IMR-90 (cell line): ENCODE data around the gene ACOXL. TPM values are rescaled to one million over a fixed set of nuclear protein-coding genes. Genes with fewer than 3 reads are reported as not detected.

Experiments
- ATAC-seq: fragments of 200-7000 bp; cut with Tn5 transposase; 2 replicates; pipeline ENCODE4 v1.9.1; 2020; ENCODE audit warnings: low read depth, mild to moderate bottlenecking, moderate library complexity
- BruUV-seq: library from RNA; stranded (reverse); fragments of 400-500 nt; replicated peaks from 2 replicates; lab custom pipeline; 2021; lab: Mats Ljungman, UMichigan
- CTCF ChIA-PET: fragments of 300-600 bp; formaldehyde crosslinking; extraction: SDS; loops from one replicate; lab custom pipeline; 2021; ENCODE audit warnings: antibody characterized with exemption; lab: Yijun Ruan, JAX
- POLR2A ChIA-PET: fragments of 300-600 bp; sonication (Branson Sonifier 250); formaldehyde crosslinking; loops from one replicate; lab custom pipeline; 2022; ENCODE audit warnings: antibody characterized with exemption; ENCODE audit not compliant: unreplicated experiment; lab: Charles Lee
- DNase-seq: peaks from one replicate; pipeline ENCODE4 v3.0.0; 2013
- H2AFZ ChIP-seq: replicated peaks from 2 replicates; pipeline ENCODE3; 2013; ENCODE audit warnings: low read length, mild to moderate bottlenecking; ENCODE audit not compliant: poor library complexity
- H2AK5ac ChIP-seq: 2 replicates; pipeline ENCODE4 v1.6.1; 2013; ENCODE audit warnings: low read depth, low read length, inconsistent platforms
- H2AK9ac ChIP-seq: replicated peaks from 2 replicates; pipeline ENCODE3; 2013; ENCODE audit warnings: mild to moderate bottlenecking, low read depth, low read length, moderate library complexity; ENCODE audit not compliant: poor library complexity
- H2BK120ac ChIP-seq: 2 replicates; pipeline ENCODE4 v1.6.1; 2013; ENCODE audit warnings: low read depth, low read length, inconsistent platforms
- H2BK15ac ChIP-seq: 3 replicates; pipeline ENCODE4 v1.6.1; 2013; ENCODE audit warnings: low read depth, low read length, inconsistent platforms
- H2BK20ac ChIP-seq: 2 replicates; pipeline ENCODE4 v1.6.1; 2013; ENCODE audit warnings: low read depth, mild to moderate bottlenecking, inconsistent platforms, low read length, moderate library complexity
- H2BK5ac ChIP-seq: 2 replicates; pipeline ENCODE4 v1.6.1; 2013; ENCODE audit warnings: mild to moderate bottlenecking, low read depth, low read length, inconsistent platforms; ENCODE audit not compliant: poor library complexity, severe bottlenecking
- H3K14ac ChIP-seq: replicated peaks from 2 replicates; pipeline ENCODE4 v1.6.1; 2013; ENCODE audit warnings: low read depth, low read length, inconsistent platforms
- H3K18ac ChIP-seq: 2 replicates; pipeline ENCODE4 v1.6.1; 2013; ENCODE audit warnings: low read depth, low read length, control low read depth
- H3K23ac ChIP-seq: 2 replicates; pipeline ENCODE4 v1.6.1; 2013; ENCODE audit warnings: low read depth, low read length, inconsistent platforms
- H3K27ac ChIP-seq: 2 replicates; pipeline ENCODE4 v1.5.1; 2013; ENCODE audit warnings: mild to moderate bottlenecking, control low read depth, low read length; ENCODE audit not compliant: insufficient read depth
- H3K27me3 ChIP-seq: 2 replicates; pipeline ENCODE4 v1.6.1; 2013; ENCODE audit warnings: low read length; ENCODE audit not compliant: control insufficient read depth, insufficient read depth
- H3K36me3 ChIP-seq: 2 replicates; pipeline ENCODE4 v1.6.1; 2013; ENCODE audit warnings: low read length, mixed read lengths; ENCODE audit not compliant: control insufficient read depth, insufficient read depth
- H3K4ac ChIP-seq: 2 replicates; pipeline ENCODE4 v1.6.1; 2013; ENCODE audit warnings: low read depth, low read length, inconsistent platforms
- H3K4me1 ChIP-seq: 2 replicates; pipeline ENCODE4 v1.6.1; 2013; ENCODE audit warnings: low read length, mixed read lengths; ENCODE audit not compliant: control insufficient read depth, insufficient read depth
- H3K4me2 ChIP-seq: 2 replicates; pipeline ENCODE4 v1.6.1; 2013; ENCODE audit warnings: low read depth, mild to moderate bottlenecking, control low read depth, low read length, moderate library complexity
- H3K4me3 ChIP-seq: 2 replicates; pipeline ENCODE4 v1.5.1; 2013; ENCODE audit warnings: low read depth, mild to moderate bottlenecking, control low read depth, low read length, moderate library complexity; ENCODE audit not compliant: insufficient read depth
- H3K56ac ChIP-seq: 2 replicates; pipeline ENCODE4 v1.6.1; 2013; ENCODE audit warnings: low read length, inconsistent platforms; ENCODE audit not compliant: insufficient read depth; ENCODE audit errors: extremely low read depth
- H3K79me1 ChIP-seq, 2 experiments: 2 replicates each; pipeline ENCODE4 v1.6.1; 2013; ENCODE audit warnings: low read length in 2 of 2, inconsistent platforms in 1 of 2, low read depth in 1 of 2
- H3K9ac ChIP-seq: 2 replicates; pipeline ENCODE4 v1.6.1; 2013; ENCODE audit warnings: low read depth, low read length, control low read depth
- H3K9me1 ChIP-seq: 2 replicates; pipeline ENCODE4 v1.6.1; 2013; ENCODE audit warnings: low read length, inconsistent platforms; ENCODE audit not compliant: insufficient read depth
- H3K9me3 ChIP-seq: 2 replicates; pipeline ENCODE4 v1.6.1; 2013; ENCODE audit warnings: low read length; ENCODE audit not compliant: control insufficient read depth, insufficient read depth
- H4K20me1 ChIP-seq: 2 replicates; pipeline ENCODE4 v1.6.1; 2013; ENCODE audit warnings: low read length, inconsistent platforms; ENCODE audit not compliant: insufficient read depth
- H4K5ac ChIP-seq: 2 replicates; pipeline ENCODE4 v1.6.1; 2013; ENCODE audit warnings: mild to moderate bottlenecking, low read depth, low read length, control low read depth
- H4K8ac ChIP-seq, 2 experiments: 2 replicates each; pipeline ENCODE4 v1.6.1; 2013; ENCODE audit warnings: low read depth in 2 of 2, low read length in 2 of 2, control low read depth in 1 of 2, inconsistent platforms in 1 of 2
- H4K91ac ChIP-seq: 2 replicates; pipeline ENCODE4 v1.6.1; 2013; ENCODE audit warnings: low read depth, low read length, inconsistent platforms; ENCODE audit not compliant: insufficient read depth
- CEBPB ChIP-seq: IDR thresholded peaks from 2 replicates; pipeline ENCODE4 v1.6.1; 2012; ENCODE audit warnings: low read depth, low read length, improper control_type of control experiment
- MAZ ChIP-seq: IDR thresholded peaks from 2 replicates; pipeline ENCODE4 v1.6.1; 2012; ENCODE audit warnings: low read depth, mild to moderate bottlenecking, low read length, improper control_type of control experiment, moderate library complexity, borderline replicate concordance
- MXI1 ChIP-seq: IDR thresholded peaks from 2 replicates; pipeline ENCODE4 v1.6.1; 2012; ENCODE audit warnings: low read depth, mild to moderate bottlenecking, low read length, moderate library complexity, borderline replicate concordance
- NFE2L2 ChIP-seq: fragments of 150-350 bp; IDR thresholded peaks from 2 replicates; pipeline ENCODE4 v1.6.1; 2016; ENCODE audit warnings: low read depth, mild to moderate bottlenecking, low read length
- RAD21 ChIP-seq: IDR thresholded peaks from 2 replicates; pipeline ENCODE4 v1.6.1; 2012; ENCODE audit warnings: low read length, improper control_type of control experiment
- RCOR1 ChIP-seq: IDR thresholded peaks from 2 replicates; pipeline ENCODE4 v1.6.1; 2012; ENCODE audit warnings: mild to moderate bottlenecking, low read length, improper control_type of control experiment; ENCODE audit not compliant: insufficient replicate concordance
- SMC3 ChIP-seq: fragments of 150-350 bp; IDR thresholded peaks from 2 replicates; pipeline ENCODE4 v1.6.1; 2016; ENCODE audit warnings: low read depth, mild to moderate bottlenecking, antibody characterized with exemption, low read length, moderate library complexity
- WGBS, 2 experiments: methylation state at CpG; one replicate each; pipeline versions ENCODE4 v1.1.5 to v1.1.7; 2013; ENCODE audit warnings: missing lambda C conversion rate in 2 of 2; ENCODE audit not compliant: insufficient read length in 1 of 2; ENCODE audit errors: extremely low coverage in 2 of 2; 5-methylcytosine and 5-hydroxymethylcytosine counted together
- dilution Hi-C: fragments of 300-500 bp; cut with HindIII; formaldehyde crosslinking; loops from one replicate; pipeline ENCODE4 v1.14.3; 2018; ENCODE audit warnings: low sequenced_read_pairs; ENCODE audit not compliant: unreplicated experiment
- in situ Hi-C: fragments of 300-500 bp; cut with MboI; formaldehyde crosslinking; loops from 3 replicates; pipeline ENCODE4 v1.14.3; 2019; ENCODE audit warnings: low sequenced_read_pairs, inconsistent platforms, mixed read lengths
- intact Hi-C: fragments of 100-400 bp; cut with micrococcal nuclease; formaldehyde crosslinking; loops from 2 replicates; pipeline ENCODE4 v1.10.0; 2022
- polyA plus RNA-seq, 3 experiments: library from polyadenylated mRNA; depleted of rRNA; stranded (reverse); fragments of >200 nt; gene quantifications; 2 replicates each; pipeline ENCODE4 v1.2.3, GENCODE V29; 2012; ENCODE audit warnings: low replicate concordance in 1 of 3
- total RNA-seq: library from RNA; depleted of rRNA; stranded (reverse); fragments of >200 nt; gene quantifications from 2 replicates; pipeline ENCODE4 v1.2.3, GENCODE V29; 2012
- TF ChIP-seq, protein P1 (sequence below): fragments of 150-350 bp; IDR thresholded peaks from 2 replicates; pipeline ENCODE4 v1.6.1; 2017; ENCODE audit warnings: mild to moderate bottlenecking, antibody characterized with exemption, low read length, low read depth

ACOXL gene
- total and polyA plus RNA-seq, 2 of the 4 experiments (the other 2 are of a cell fraction): not detected

DNA sequence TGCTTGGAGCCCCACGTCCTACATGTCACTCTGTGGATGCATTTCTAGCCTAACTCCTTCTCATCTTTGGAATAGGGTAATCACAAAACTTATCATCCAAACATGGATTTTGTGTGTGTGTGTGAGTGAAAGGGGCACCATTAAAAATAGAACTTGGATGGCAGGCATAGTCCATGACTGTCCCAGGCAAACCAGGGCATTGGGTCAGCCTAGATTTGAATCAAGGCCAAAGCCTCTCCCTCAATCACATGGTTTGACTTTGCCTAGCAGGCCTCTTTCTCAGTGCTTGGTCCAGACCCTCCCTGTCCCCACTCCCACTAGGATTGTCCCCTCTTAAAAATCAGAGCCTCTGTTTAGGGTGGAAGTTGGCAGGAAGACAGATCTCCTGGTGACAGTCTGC, 320.9 kb downstream of the ACOXL start:
- in situ Hi-C loops: no loop called here
- H2BK20ac ChIP-seq: no peak overlapping the region
- H3K79me1 ChIP-seq: no peaks in the 10 kb centered on the region
- intact Hi-C loops: no loop called here
- H3K4me2 ChIP-seq: no peak overlapping the region
- no peak overlapping the region for H4K8ac ChIP-seq
- ChIA-PET POLR2A (no interaction called here), CTCF (interaction anchor here (0.6 kb wide), 1 partner anchor 61 kb away, joined by 3 read pairs; no protein-coding TSS in a partner anchor)
- no peak overlapping the region for H2BK5ac ChIP-seq
- no peak overlapping the region for H3K4me3 ChIP-seq
- DNase-seq (no peak), ATAC-seq (no peak)
- no peak overlapping the region for H3K27ac ChIP-seq
- BruUV-seq: no TSS peak
- dilution Hi-C loops: no loop called here
- no peak overlapping the region for H3K23ac ChIP-seq
- WGBS, 2 experiments: no CpG with 5 or more reads among the region's 1 CpG
- no peak overlapping the region for H2BK120ac ChIP-seq
- H2AK5ac ChIP-seq: no peak overlapping the region
- no peak overlapping the region for H3K9ac ChIP-seq
- no peak overlapping the region for H3K18ac ChIP-seq
- peaks cover 44% of the 10 kb centered on the region for H3K27me3 ChIP-seq
- no peaks in the 10 kb centered on the region for H4K20me1 ChIP-seq
- H4K91ac ChIP-seq: no peak overlapping the region
- H3K9me3 ChIP-seq: no peaks in the 10 kb centered on the region
- H3K4ac ChIP-seq: no peak overlapping the region
- no peak overlapping the region for H3K14ac ChIP-seq
- no peaks in the 10 kb centered on the region for H3K9me1 ChIP-seq
- no peak overlapping the region for H4K5ac ChIP-seq
- TF ChIP-seq SMC3: no peak
- TF ChIP-seq RCOR1: no peak
- TF ChIP-seq NFE2L2: no peak
- no peak for TF ChIP-seq CEBPB
- no peak for TF ChIP-seq RAD21
- TF ChIP-seq MXI1: no peak
- TF ChIP-seq MAZ: no peak
- TF ChIP-seq, protein P1, sequence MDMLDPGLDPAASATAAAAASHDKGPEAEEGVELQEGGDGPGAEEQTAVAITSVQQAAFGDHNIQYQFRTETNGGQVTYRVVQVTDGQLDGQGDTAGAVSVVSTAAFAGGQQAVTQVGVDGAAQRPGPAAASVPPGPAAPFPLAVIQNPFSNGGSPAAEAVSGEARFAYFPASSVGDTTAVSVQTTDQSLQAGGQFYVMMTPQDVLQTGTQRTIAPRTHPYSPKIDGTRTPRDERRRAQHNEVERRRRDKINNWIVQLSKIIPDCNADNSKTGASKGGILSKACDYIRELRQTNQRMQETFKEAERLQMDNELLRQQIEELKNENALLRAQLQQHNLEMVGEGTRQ: no peak
- H3K36me3 ChIP-seq: no peaks in the 10 kb centered on the region
- no peaks in the 10 kb centered on the region for H3K4me1 ChIP-seq
- no peak overlapping the region for H2AK9ac ChIP-seq
- H3K56ac ChIP-seq: no peak overlapping the region
- H2BK15ac ChIP-seq: no peak overlapping the region
- no peak overlapping the region for H2AFZ ChIP-seq
